Measurements from ENCODE around the gene HNRNPUL2. TPM values are rescaled to one million over a fixed set of nuclear protein-coding genes. Genes with fewer than 3 reads are reported as not detected.
A peak's percentile ranks its signal among the peaks of the same experiment; 100 is the strongest.

HNRNPUL2 gene
- polyA plus RNA-seq, 1 of the 3 experiments (the other 2 are of a cell fraction) = 33.5 TPM

- WGBS (ENCODE audit: low lambda C conversion rate) = 73% methylated on average over 8 of the region's 10 CpGs
- H3F3A ChIP-seq (replicated peaks; ENCODE audit: insufficient read depth) = peaks cover 21% of the 10 kb centered on the region
- peaks cover 6 to 11% of the 10 kb centered on the region in 2 experiments; a peak in 3 of 4 replicates for H3K4me1 ChIP-seq (ENCODE audit: control insufficient read depth in 1 of 2, insufficient read depth in 2 of 2, low read depth in 1 of 2, low read length in 1 of 2)
- H3K79me2 ChIP-seq (ENCODE audit: insufficient read depth) = peaks cover 28% of the 10 kb centered on the region; the same call in 1 of the 2 replicates
- TF ChIP-seq ZBTB33 (IDR thresholded peaks at IDR 0.05; ENCODE audit: borderline replicate concordance, low read depth) = no peak
- no peak for TF ChIP-seq FOXJ3 (CRISPR knock-in tag; IDR thresholded peaks at IDR 0.05)
- no peak for TF ChIP-seq USF1 (IDR thresholded peaks at IDR 0.05; ENCODE audit: borderline replicate concordance, low read depth)
- no peak for TF ChIP-seq MXI1 (IDR thresholded peaks at IDR 0.05; ENCODE audit: low read depth, low read length)
- no peak for TF ChIP-seq GATA2 (CRISPR knock-in tag; IDR thresholded peaks at IDR 0.05)
- no peak for TF ChIP-seq REST (IDR thresholded peaks at IDR 0.05; ENCODE audit: low read depth, low read length)
- TF ChIP-seq FOXM1 (IDR thresholded peaks at IDR 0.05; ENCODE audit: low read depth) = no peak
- no peak for TF ChIP-seq GABPA (IDR thresholded peaks at IDR 0.05; ENCODE audit: low read depth)
- TF ChIP-seq SIN3A (IDR thresholded peaks at IDR 0.05; ENCODE audit: borderline replicate concordance, low read depth, low read length) = no peak
- H3K9me2 ChIP-seq = no peaks in the 10 kb centered on the region
- H3K36me3 ChIP-seq (replicated peaks in 1 of 2; ENCODE audit: control insufficient read depth in 1 of 2, insufficient read depth in 2 of 2, low read length in 1 of 2) = peaks cover 0 to 3% of the 10 kb centered on the region in 2 experiments
- H3K27me3 ChIP-seq (ENCODE audit: insufficient read depth) = no peaks in the 10 kb centered on the region
- H4K20me1 ChIP-seq (ENCODE audit: insufficient read depth) = no peaks in the 10 kb centered on the region
- CTCF ChIA-PET = interaction anchor here (0.7 to 2.0 kb wide), 3 partner anchors 11 to 45 kb away, joined by 3 to 5 read pairs (median 4); no protein-coding TSS in a partner anchor
- peak overlapping the region; percentile 87; the same call in 1 of the 2 replicates for H3K4me2 ChIP-seq
- DNase-seq = no peak
- H3K9ac ChIP-seq = no peak overlapping the region
- H2AFZ ChIP-seq (ENCODE audit: low read depth) = no peak overlapping the region
- POLR2A ChIA-PET = interaction anchor here (1.1 to 2.3 kb wide), 3 partner anchors 16 to 83 kb away, joined by 3 to 33 read pairs (median 10); partner anchors contain the start of genes HNRNPUL2, LBHD1, TAF6L and TTC9C
- H3K4me3 ChIP-seq (ENCODE audit: low read depth in 2 of 2, low read length in 1 of 2) = no peak overlapping the region
- no peaks in the 10 kb centered on the region for H3K9me3 ChIP-seq
- H3K27ac ChIP-seq (ENCODE audit: low read depth in 2 of 2, low read length in 1 of 2) = no peak overlapping the region
Observed at GRCh38 chr11:62755086-62755615, 27.9 kb upstream of the HNRNPUL2 start.

Data from SK-N-SH (cell line).